ENCODE measurements around the gene GUSB. TPM values are rescaled to one million over a fixed set of nuclear protein-coding genes. Genes with fewer than 3 reads are reported as not detected.
"Not testable (repeated sequence)": the region's sequence is repeated elsewhere in the genome, so short reads cannot be mapped to it uniquely, and the experiment has no call there.

The GUSB gene
- total RNA-seq, 1 donor = 32.6 TPM

GRCh38 chr7:65967361-65968155, 14.5 kb downstream of the GUSB start:
- no peaks in the 10 kb centered on the region for H4K20me1 ChIP-seq (ENCODE audit: insufficient read depth, low read length)

GRCh38 chr7:65966146-65966545, 15.9 kb downstream of the GUSB start:
- H3K79me2 ChIP-seq (ENCODE audit: insufficient read depth, low read length) = no peaks in the 10 kb centered on the region
- no peaks in the 10 kb centered on the region for H3K27me3 ChIP-seq (ENCODE audit: insufficient read depth, low read length)
- no peak overlapping the region for H3K4me2 ChIP-seq (ENCODE audit: insufficient read depth, low read length)
- no peak overlapping the region for H3K4me3 ChIP-seq (ENCODE audit: insufficient read depth, low read length)
- no peaks in the 10 kb centered on the region for H3K4me1 ChIP-seq (ENCODE audit: insufficient read depth, low read length)
- no peak for DNase-seq (ENCODE audit: insufficient read length, low spot score, missing footprints)
- H2AFZ ChIP-seq (ENCODE audit: low read length) = no peak overlapping the region
- H3K27ac ChIP-seq (ENCODE audit: low read depth, low read length) = no peak overlapping the region
- no peaks in the 10 kb centered on the region for H4K20me1 ChIP-seq (ENCODE audit: insufficient read depth, low read length)
- TF ChIP-seq CTCF (IDR thresholded peaks at IDR 0.05; ENCODE audit: extremely low read depth, low read depth, low read length) = no peak
- peaks cover 31% of the 10 kb centered on the region for H3K36me3 ChIP-seq (ENCODE audit: insufficient read depth, low read length)
- H3K9me3 ChIP-seq (ENCODE audit: low read depth, low read length) = no peaks in the 10 kb centered on the region

More at GRCh38 chr7:65967361-65968155, 14.5 kb downstream of the GUSB start:
- Histone ChIP-seq H3K79me2 (ENCODE audit: insufficient read depth, low read length) (no peaks in the 10 kb centered on the region), H3K27me3 (ENCODE audit: insufficient read depth, low read length) (no peaks in the 10 kb centered on the region), H3K9me3 (ENCODE audit: low read depth, low read length) (no peaks in the 10 kb centered on the region), H2AFZ (ENCODE audit: low read length) (no peak overlapping the region), H3K4me2 (ENCODE audit: insufficient read depth, low read length) (no peak overlapping the region), H3K27ac (ENCODE audit: low read depth, low read length) (no peak overlapping the region), H3K4me1 (ENCODE audit: insufficient read depth, low read length) (no peaks in the 10 kb centered on the region), H3K4me3 (ENCODE audit: insufficient read depth, low read length) (no peak overlapping the region), H3K36me3 (ENCODE audit: insufficient read depth, low read length) (peaks cover 24% of the 10 kb centered on the region)
- DNase-seq (ENCODE audit: insufficient read length, low spot score, missing footprints) = peak; percentile 43
- no peak for TF ChIP-seq CTCF (IDR thresholded peaks at IDR 0.05; ENCODE audit: extremely low read depth, low read depth, low read length)

GRCh38 chr7:65964671-65965070, 17.3 kb downstream of the GUSB start:
- not testable (repeated sequence) for H3K27ac ChIP-seq (ENCODE audit: low read depth, low read length); H3K9me3 ChIP-seq (ENCODE audit: low read depth, low read length); H3K4me1 ChIP-seq (ENCODE audit: insufficient read depth, low read length); DNase-seq (ENCODE audit: insufficient read length, low spot score, missing footprints); H3K4me3 ChIP-seq (ENCODE audit: insufficient read depth, low read length); H3K27me3 ChIP-seq (ENCODE audit: insufficient read depth, low read length); H4K20me1 ChIP-seq (ENCODE audit: insufficient read depth, low read length); H3K4me2 ChIP-seq (ENCODE audit: insufficient read depth, low read length); H2AFZ ChIP-seq (ENCODE audit: low read length); H3K79me2 ChIP-seq (ENCODE audit: insufficient read depth, low read length)
- H3K36me3 ChIP-seq (ENCODE audit: insufficient read depth, low read length) = peaks cover 44% of the 10 kb centered on the region

- Histone ChIP-seq H3K36me3 (ENCODE audit: insufficient read depth, low read length) (peaks cover 34% of the 10 kb centered on the region), H3K4me2 (ENCODE audit: insufficient read depth, low read length) (no peak overlapping the region), H2AFZ (ENCODE audit: low read length) (no peak overlapping the region), H3K27me3 (ENCODE audit: insufficient read depth, low read length) (no peaks in the 10 kb centered on the region), H3K27ac (ENCODE audit: low read depth, low read length) (no peak overlapping the region), H3K9me3 (ENCODE audit: low read depth, low read length) (no peaks in the 10 kb centered on the region), H4K20me1 (ENCODE audit: insufficient read depth, low read length) (no peaks in the 10 kb centered on the region), H3K79me2 (ENCODE audit: insufficient read depth, low read length) (no peaks in the 10 kb centered on the region), H3K4me3 (ENCODE audit: insufficient read depth, low read length) (no peak overlapping the region), H3K4me1 (ENCODE audit: insufficient read depth, low read length) (no peaks in the 10 kb centered on the region)
- DNase-seq (ENCODE audit: insufficient read length, low spot score, missing footprints) = peak; percentile 49
- no peak for TF ChIP-seq CTCF (IDR thresholded peaks at IDR 0.05; ENCODE audit: extremely low read depth, low read depth, low read length)
These were observed 20.0 kb downstream of the GUSB start for GRCh38 chr7:65962033-65962432.

All from osteoblast (primary cell).